GM23248 (cell line): Measurements from ENCODE around the gene CYFIP1. TPM values are rescaled to one million over a fixed set of nuclear protein-coding genes. Genes with fewer than 3 reads are reported as not detected.
A peak's percentile ranks its signal among the peaks of the same experiment; 100 is the strongest.

ENCODE experiments used
- DNase-seq: peaks from one replicate; pipeline ENCODE4 v3.0.0-alpha.2; 2015
- H2AFZ ChIP-seq: fragments of 200-600 bp; sonication (generic); 2 replicates; pipeline ENCODE4 v1.6.1; 2016; ENCODE audit warnings: antibody characterized with exemption
- H3F3A ChIP-seq: fragments of 200-600 bp; sonication (generic); 2 replicates; pipeline ENCODE4 v1.6.1; 2016; ENCODE audit warnings: mild to moderate bottlenecking, antibody characterized with exemption, mixed run types; ENCODE audit not compliant: insufficient read depth
- H3K27ac ChIP-seq: fragments of 200-600 bp; sonication (generic); 2 replicates; pipeline ENCODE4 v1.5.1; 2016; ENCODE audit warnings: mild to moderate bottlenecking
- H3K27me3 ChIP-seq: fragments of 200-600 bp; sonication (generic); replicated peaks from 2 replicates; pipeline ENCODE4 v1.6.1; 2016; ENCODE audit warnings: mild to moderate bottlenecking; ENCODE audit not compliant: insufficient read depth
- H3K36me3 ChIP-seq: fragments of 200-600 bp; sonication (generic); 2 replicates; pipeline ENCODE4 v1.6.1; 2016; ENCODE audit warnings: low read depth, mild to moderate bottlenecking
- H3K4me1 ChIP-seq: fragments of 200-600 bp; sonication (generic); 2 replicates; pipeline ENCODE4 v1.6.1; 2016; ENCODE audit warnings: mild to moderate bottlenecking; ENCODE audit not compliant: insufficient read depth
- H3K4me2 ChIP-seq: fragments of 200-600 bp; sonication (generic); one replicate; pipeline ENCODE4 v1.6.1; 2016; ENCODE audit warnings: mild to moderate bottlenecking; ENCODE audit not compliant: unreplicated experiment
- H3K4me3 ChIP-seq: fragments of 200-600 bp; sonication (generic); 2 replicates; pipeline ENCODE4 v1.5.1; 2016; ENCODE audit warnings: mild to moderate bottlenecking
- H3K79me2 ChIP-seq: fragments of 200-600 bp; sonication (generic); 2 replicates; pipeline ENCODE4 v1.6.1; 2016; ENCODE audit warnings: mild to moderate bottlenecking; ENCODE audit not compliant: insufficient read depth
- H3K9ac ChIP-seq: fragments of 200-600 bp; sonication (generic); 2 replicates; pipeline ENCODE4 v1.6.1; 2016; ENCODE audit warnings: mild to moderate bottlenecking
- H3K9me2 ChIP-seq: fragments of 200-600 bp; sonication (generic); 2 replicates; pipeline ENCODE4 v1.6.1; 2016; ENCODE audit warnings: mixed run types, mild to moderate bottlenecking, moderate library complexity; ENCODE audit not compliant: insufficient read depth
- H3K9me3 ChIP-seq: fragments of 200-600 bp; sonication (generic); one replicate; pipeline ENCODE4 v1.6.1; 2017; ENCODE audit warnings: low read depth
- H4K20me1 ChIP-seq: fragments of 200-600 bp; sonication (generic); 2 replicates; pipeline ENCODE4 v1.6.0; 2016; ENCODE audit not compliant: insufficient read depth
- EZH2 ChIP-seq: fragments of 200-600 bp; sonication (generic); IDR thresholded peaks from 2 replicates; pipeline ENCODE4 v1.6.1; 2018; ENCODE audit warnings: antibody characterized with exemption, mild to moderate bottlenecking; ENCODE audit not compliant: insufficient read depth, poor library complexity, severe bottlenecking
- EZH2phosphoT487 ChIP-seq: fragments of 200-600 bp; sonication (generic); IDR thresholded peaks from 2 replicates; pipeline ENCODE4 v1.6.1; 2018; ENCODE audit warnings: antibody characterized with exemption, moderate library complexity, mild to moderate bottlenecking, low read depth; ENCODE audit not compliant: insufficient read depth
- WGBS, 2 experiments: methylation state at CpG; one replicate each; pipeline ENCODE4 v1.1.6; 2015 to 2017; ENCODE audit warnings: low lambda C conversion rate in 2 of 2, low coverage in 1 of 2; ENCODE audit errors: missing lambda C conversion rate in 2 of 2; 5-methylcytosine and 5-hydroxymethylcytosine counted together
- in situ Hi-C: fragments of 300-500 bp; cut with MboI; formaldehyde crosslinking; loops from 2 replicates; pipeline ENCODE4 v1.15.0; 2020
- polyA plus RNA-seq: library from polyadenylated mRNA; unstranded; fragments of >200 nt; fragmentation: Nextera tagmentation; extraction: Ambion mirVana; gene quantifications from 2 replicates; pipeline ENCODE4 v1.2.1, GENCODE V29; 2016
- total RNA-seq: library from RNA; depleted of rRNA; stranded (reverse); fragments of >200 nt; shearing (Covaris generic); gene quantifications from 2 replicates; pipeline ENCODE4 v1.2.3, GENCODE V29; 2014

CYFIP1 gene
- total and polyA plus RNA-seq, 2 experiments from 2014 or later, result 80.5 to 129 TPM

DNA sequence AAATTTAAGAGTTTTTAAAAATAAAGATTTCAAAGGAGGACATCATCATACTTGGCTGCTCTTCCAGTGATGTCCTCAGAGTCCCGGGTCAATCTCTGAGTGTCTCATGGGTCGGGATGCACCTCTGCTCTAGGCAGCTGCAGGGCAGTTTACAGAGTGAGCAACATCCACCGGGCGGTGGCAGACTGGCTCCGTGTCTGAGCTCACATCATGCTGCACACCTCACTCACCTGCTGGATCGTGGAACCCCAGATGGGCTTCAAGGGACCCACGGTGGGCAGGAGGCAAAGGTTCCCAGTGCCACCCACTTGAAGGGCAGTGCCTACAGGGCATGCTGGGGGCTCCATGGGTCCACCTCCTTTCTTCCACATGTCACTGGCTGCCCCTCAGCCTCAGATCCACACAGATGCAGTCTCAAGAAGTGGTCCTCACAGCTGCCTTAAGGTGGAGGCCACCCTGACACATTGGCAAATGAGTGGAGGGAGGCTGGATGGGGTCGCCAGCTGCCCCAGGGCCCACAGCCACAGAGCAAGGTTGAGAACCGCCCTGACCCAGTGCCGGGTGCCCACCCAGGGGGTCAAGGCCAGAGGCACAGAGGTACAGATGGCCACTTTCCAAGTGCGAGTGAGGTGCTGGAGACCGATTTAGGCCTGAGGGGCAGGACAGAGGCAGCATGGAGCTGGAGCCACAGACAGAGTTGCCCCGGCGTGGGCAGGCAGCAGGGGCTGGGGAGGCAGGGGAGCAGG lies 25.2 kb downstream of the CYFIP1 start:
- H3K9ac ChIP-seq, result no peak overlapping the region
- TF ChIP-seq EZH2phosphoT487, result no peak
- no peak for TF ChIP-seq EZH2
- no peak for DNase-seq
- H3F3A ChIP-seq, result peaks cover 2% of the 10 kb centered on the region
- H3K4me1 ChIP-seq, result 0 out of 2 replicates have a peak, but pooled peaks cover 1% of the 10 kb centered on the region
- H3K27ac ChIP-seq, result no peak overlapping the region
- no peaks in the 10 kb centered on the region for H3K27me3 ChIP-seq
- H3K9me2 ChIP-seq, result no peaks in the 10 kb centered on the region
- in situ Hi-C loops, result no loop called here
- H3K9me3 ChIP-seq, result no peaks in the 10 kb centered on the region
- H3K4me2 ChIP-seq, result no peak overlapping the region
- WGBS, 2 experiments, result 89 to 93% methylated on average over 14 of the region's 14 CpGs
- peaks cover 100% of the 10 kb centered on the region for H3K79me2 ChIP-seq
- no peaks in the 10 kb centered on the region for H3K36me3 ChIP-seq
- H3K4me3 ChIP-seq, result no peak overlapping the region
- no peak overlapping the region for H2AFZ ChIP-seq
- no peaks in the 10 kb centered on the region for H4K20me1 ChIP-seq

DNA sequence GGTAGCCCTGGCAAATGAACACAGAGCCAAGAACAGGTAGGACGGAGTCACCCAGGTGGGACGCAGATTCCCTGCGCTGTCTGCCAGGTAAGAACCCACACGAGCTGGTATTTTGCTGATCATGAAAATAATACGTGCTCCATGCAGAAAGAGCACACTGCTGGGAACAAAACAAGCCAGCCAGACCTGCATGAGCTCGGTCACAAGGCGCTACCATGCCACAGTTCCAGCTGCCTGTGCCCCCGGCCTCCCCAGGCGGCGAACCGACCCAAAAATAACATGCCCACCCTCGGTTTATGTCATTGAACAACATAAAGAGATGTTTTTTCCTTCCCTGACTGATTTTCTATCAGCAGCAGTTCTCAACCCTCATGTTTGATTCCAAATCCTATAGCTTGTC lies 25.8 kb downstream of the CYFIP1 start:
- Histone ChIP-seq H3K36me3 (no peaks in the 10 kb centered on the region), H4K20me1 (no peaks in the 10 kb centered on the region), H3F3A (no peaks in the 10 kb centered on the region; the same call in 1 of the 2 replicates), H3K4me1 (peaks cover 7% of the 10 kb centered on the region; the same call in 1 of the 2 replicates), H3K9ac (no peak overlapping the region), H3K9me2 (no peaks in the 10 kb centered on the region), H3K4me3 (no peak overlapping the region), H3K27me3 (no peaks in the 10 kb centered on the region), H2AFZ (no peak overlapping the region), H3K4me2 (no peak overlapping the region), H3K27ac (no peak overlapping the region), H3K9me3 (no peaks in the 10 kb centered on the region), H3K79me2 (peaks cover 100% of the 10 kb centered on the region)
- in situ Hi-C loops, result no loop called here
- TF ChIP-seq EZH2, result no peak
- no peak for TF ChIP-seq EZH2phosphoT487
- 91 to 92% methylated on average over 12 of the region's 12 CpGs for WGBS, 2 experiments
- no peak for DNase-seq

GRCh38 chr15:22952796-22953579 lies 27.2 kb downstream of the CYFIP1 start:
- no peak overlapping the region for H2AFZ ChIP-seq
- H3K27me3 ChIP-seq, result no peaks in the 10 kb centered on the region
- H3K27ac ChIP-seq, result no peak overlapping the region
- no peak overlapping the region for H3K9ac ChIP-seq
- no peaks in the 10 kb centered on the region for H3K9me3 ChIP-seq
- H3F3A ChIP-seq, result peaks cover 8% of the 10 kb centered on the region
- 38 to 40% methylated on average over 21 of the region's 21 CpGs for WGBS, 2 experiments
- H3K36me3 ChIP-seq, result no peaks in the 10 kb centered on the region
- DNase-seq, result peak; percentile 47
- no peak overlapping the region for H3K4me3 ChIP-seq
- H3K79me2 ChIP-seq, result peaks cover 100% of the 10 kb centered on the region
- in situ Hi-C loops, result no loop called here
- no peak for TF ChIP-seq EZH2
- no peak for TF ChIP-seq EZH2phosphoT487
- H3K4me2 ChIP-seq, result peak overlapping the region; percentile 6
- H3K9me2 ChIP-seq, result no peaks in the 10 kb centered on the region
- H4K20me1 ChIP-seq, result no peaks in the 10 kb centered on the region
- H3K4me1 ChIP-seq, result peaks cover 17% of the 10 kb centered on the region; the same call in 1 of the 2 replicates

GRCh38 chr15:22951381-22952280 lies 28.5 kb downstream of the CYFIP1 start:
- Histone ChIP-seq H3K9me3 (no peaks in the 10 kb centered on the region), H3K4me1 (peaks cover 17% of the 10 kb centered on the region; the same call in 1 of the 2 replicates), H3K27me3 (no peaks in the 10 kb centered on the region), H3K4me3 (no peak overlapping the region), H3K4me2 (no peak overlapping the region), H2AFZ (no peak overlapping the region), H4K20me1 (no peaks in the 10 kb centered on the region), H3K9ac (no peak overlapping the region), H3K79me2 (peaks cover 100% of the 10 kb centered on the region), H3K9me2 (no peaks in the 10 kb centered on the region), H3F3A (peaks cover 8% of the 10 kb centered on the region), H3K27ac (no peak overlapping the region), H3K36me3 (no peaks in the 10 kb centered on the region)
- no peak for DNase-seq
- WGBS, 2 experiments, result 92% methylated on average over 39 of the region's 39 CpGs
- in situ Hi-C loops, result no loop called here
- no peak for TF ChIP-seq EZH2phosphoT487
- no peak for TF ChIP-seq EZH2
